Measurements from ENCODE around the gene BABAM2.

The BABAM2 gene

GRCh38 chr2:28172114-28172898 is 281.8 kb downstream of the BABAM2 start:
- no peak for DNase-seq

GRCh38 chr2:28173377-28173776 is 282.8 kb downstream of the BABAM2 start:
- no peak for DNase-seq

GRCh38 chr2:28174211-28174610 is 283.7 kb downstream of the BABAM2 start:
- no peak for DNase-seq

GRCh38 chr2:28175028-28175427 is 284.5 kb downstream of the BABAM2 start:
- DNase-seq, result no peak

- no peak for DNase-seq
These were observed 288.4 kb downstream of the BABAM2 start for GRCh38 chr2:28178946-28179345.

GRCh38 chr2:28181801-28182200 is 291.3 kb downstream of the BABAM2 start:
- DNase-seq, result no peak

- DNase-seq, result no peak
These were observed 291.8 kb downstream of the BABAM2 start for GRCh38 chr2:28182348-28182747.

GRCh38 chr2:28185153-28185552 is 294.6 kb downstream of the BABAM2 start:
- DNase-seq, result no peak

GRCh38 chr2:28185891-28186290 is 295.4 kb downstream of the BABAM2 start:
- DNase-seq, result no peak

GRCh38 chr2:28187186-28187585 is 296.7 kb downstream of the BABAM2 start:
- no peak for DNase-seq

GRCh38 chr2:28188436-28188835 is 297.9 kb downstream of the BABAM2 start:
- no peak for DNase-seq

- DNase-seq, result no peak
These were observed 303.3 kb downstream of the BABAM2 start for GRCh38 chr2:28193630-28194403.

GRCh38 chr2:28199995-28200679 is 309.6 kb downstream of the BABAM2 start:
- no peak for DNase-seq

GRCh38 chr2:28201671-28202180 is 311.2 kb downstream of the BABAM2 start:
- DNase-seq, result no peak

- DNase-seq, result no peak
These were observed 312.2 kb downstream of the BABAM2 start for GRCh38 chr2:28202719-28203118.

- no peak for DNase-seq
These were observed 316.2 kb downstream of the BABAM2 start for GRCh38 chr2:28206762-28207161.

- no peak for DNase-seq
These were observed 318.7 kb downstream of the BABAM2 start for GRCh38 chr2:28209261-28209691.

GRCh38 chr2:28209864-28210263 is 319.3 kb downstream of the BABAM2 start:
- DNase-seq, result peak in 1 of 2 experiments; percentile 2

GRCh38 chr2:28210535-28210934 is 320.0 kb downstream of the BABAM2 start:
- no peak for DNase-seq

- no peak for DNase-seq
These were observed 325.8 kb downstream of the BABAM2 start for GRCh38 chr2:28216331-28216730.

- DNase-seq, result no peak
These were observed 326.7 kb downstream of the BABAM2 start for GRCh38 chr2:28217042-28217740.

- no peak for DNase-seq
These were observed 328.6 kb downstream of the BABAM2 start for GRCh38 chr2:28219138-28219537.

All from AML-193 (cell line).